ENCODE results near the gene SPTSSB. TPM values are rescaled to one million over a fixed set of nuclear protein-coding genes. Genes with fewer than 3 reads are reported as not detected.

SPTSSB gene
- total RNA-seq, 1 experiment from 2014 or later: 3.7 TPM

DNA sequence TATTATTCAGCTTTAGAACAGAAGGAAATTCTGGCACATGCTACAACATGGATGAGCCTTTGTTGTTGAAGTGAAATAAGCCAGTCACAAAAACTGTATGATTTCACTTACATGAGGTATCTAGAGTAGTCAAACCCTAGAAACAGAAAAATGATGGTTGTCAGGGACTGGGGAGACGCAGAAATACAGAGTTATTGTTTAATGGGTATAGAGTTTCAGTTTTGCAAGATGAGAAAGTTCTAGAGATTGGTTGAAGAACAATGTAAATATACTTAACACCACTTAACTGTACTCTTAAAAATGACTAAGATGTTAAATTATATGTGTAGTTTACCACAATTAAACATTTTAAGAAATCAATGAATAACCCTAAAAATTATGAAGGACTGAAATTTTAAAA, 15.8 kb downstream of the SPTSSB start:
- ChIA-PET CTCF (no interaction called here), POLR2A (no interaction called here)
- Histone ChIP-seq H3K36me3 (ENCODE audit: control insufficient read depth, insufficient read depth, low read length) (no peaks in the 10 kb centered on the region), H3K27me3 (ENCODE audit: control insufficient read depth, insufficient read depth, low read length) (peaks cover 2% of the 10 kb centered on the region), H3K4me1 (ENCODE audit: control insufficient read depth, insufficient read depth, low read length) (no peaks in the 10 kb centered on the region), H3K9me3 (ENCODE audit: control insufficient read depth, insufficient read depth, low read depth, low read length) (no peaks in the 10 kb centered on the region), H3K4me3 (ENCODE audit: low read depth in 2 of 2, low read length in 2 of 2) (no peak overlapping the region), H3K27ac (ENCODE audit: low read length) (no peak overlapping the region)
- intact Hi-C loops (cut with micrococcal nuclease; ENCODE audit: unreplicated experiment): no loop called here
- BruUV-seq (replicated peaks): no TSS peak
- DNase-seq (ENCODE audit: low read depth, low spot score) (no peak), ATAC-seq (no peak)
- in situ Hi-C loops (cut with HindIII; ENCODE audit: low pct_unique_long_range_greater_than_20kb, low sequenced_read_pairs): no loop called here
- TF ChIP-seq POLR2AphosphoS5 (IDR thresholded peaks at IDR 0.05; ENCODE audit: low read depth, low read length) (no peak), REST (IDR thresholded peaks at IDR 0.05; ENCODE audit: insufficient read depth in 1 of 2, low read depth in 2 of 2, low read length in 1 of 2) (no peak)

DNA sequence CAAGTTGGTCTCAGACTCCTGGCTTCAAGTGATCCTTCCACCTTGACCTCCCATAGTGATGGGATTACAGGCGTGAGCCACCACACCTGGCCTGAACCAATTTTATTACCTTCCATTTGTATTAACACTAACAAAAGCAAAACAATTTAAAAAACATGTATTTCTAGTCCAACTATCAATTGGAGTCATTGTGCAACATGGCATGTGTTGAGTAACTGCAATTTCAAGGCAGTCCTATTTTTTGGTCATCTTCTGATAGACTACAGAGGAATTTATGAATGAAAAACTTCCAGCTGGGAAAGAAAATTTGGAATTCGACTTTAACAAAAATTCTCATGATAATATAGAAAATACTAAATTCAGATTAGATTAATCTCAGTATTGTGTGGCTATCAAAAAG, 16.8 kb downstream of the SPTSSB start:
- peaks cover 2% of the 10 kb centered on the region for H3K27me3 ChIP-seq (ENCODE audit: control insufficient read depth, insufficient read depth, low read length)
- DNase-seq (ENCODE audit: low read depth, low spot score) (no peak), ATAC-seq (no peak)
- no peak overlapping the region for H3K4me3 ChIP-seq (ENCODE audit: low read depth in 2 of 2, low read length in 2 of 2)
- intact Hi-C loops (cut with micrococcal nuclease; ENCODE audit: unreplicated experiment) (no loop called here), in situ Hi-C loops (cut with HindIII; ENCODE audit: low pct_unique_long_range_greater_than_20kb, low sequenced_read_pairs) (no loop called here)
- H3K9me3 ChIP-seq (ENCODE audit: control insufficient read depth, insufficient read depth, low read depth, low read length): no peaks in the 10 kb centered on the region
- no peak overlapping the region for H3K27ac ChIP-seq (ENCODE audit: low read length)
- H3K4me1 ChIP-seq (ENCODE audit: control insufficient read depth, insufficient read depth, low read length): no peaks in the 10 kb centered on the region
- no TSS peak for BruUV-seq (replicated peaks)
- TF ChIP-seq REST (IDR thresholded peaks at IDR 0.05; ENCODE audit: insufficient read depth in 1 of 2, low read depth in 2 of 2, low read length in 1 of 2): no peak
- TF ChIP-seq CTCF (IDR thresholded peaks at IDR 0.05): no peak
- TF ChIP-seq SIN3A (IDR thresholded peaks at IDR 0.05; ENCODE audit: borderline replicate concordance, insufficient read depth, low read depth, low read length): no peak
- TF ChIP-seq TCF7L2 (IDR thresholded peaks at IDR 0.05; ENCODE audit: low read depth, low read length): no peak
- TF ChIP-seq POLR2AphosphoS5 (IDR thresholded peaks at IDR 0.05; ENCODE audit: low read depth, low read length): no peak
- ChIA-PET POLR2A (no interaction called here), CTCF (no interaction called here)
- no peaks in the 10 kb centered on the region for H3K36me3 ChIP-seq (ENCODE audit: control insufficient read depth, insufficient read depth, low read length)

All from Panc1 (cell line).